Epidermal melanocyte (primary cell): ENCODE data around the gene SYNGAP1.
A peak's percentile ranks its signal among the peaks of the same experiment; 100 is the strongest.

ENCODE experiments used
- DNase-seq: peaks from one replicate; pipeline ENCODE4 v3.0.0; 2011; ENCODE audit warnings: low spot score; ENCODE audit not compliant: insufficient read length

The SYNGAP1 gene

DNA sequence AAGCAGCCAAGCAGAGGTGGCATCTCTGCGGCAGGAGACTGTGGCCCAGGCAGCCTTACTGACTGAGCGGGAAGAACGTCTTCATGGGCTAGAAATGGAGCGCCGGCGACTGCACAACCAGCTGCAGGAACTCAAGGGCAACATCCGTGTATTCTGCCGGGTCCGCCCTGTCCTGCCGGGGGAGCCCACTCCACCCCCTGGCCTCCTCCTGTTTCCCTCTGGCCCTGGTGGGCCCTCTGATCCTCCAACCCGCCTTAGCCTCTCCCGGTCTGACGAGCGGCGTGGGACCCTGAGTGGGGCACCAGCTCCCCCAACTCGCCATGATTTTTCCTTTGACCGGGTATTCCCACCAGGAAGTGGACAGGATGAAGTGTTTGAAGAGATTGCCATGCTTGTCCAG lies 15.0 kb upstream of the SYNGAP1 start:
- DNase-seq = no peak

DNA sequence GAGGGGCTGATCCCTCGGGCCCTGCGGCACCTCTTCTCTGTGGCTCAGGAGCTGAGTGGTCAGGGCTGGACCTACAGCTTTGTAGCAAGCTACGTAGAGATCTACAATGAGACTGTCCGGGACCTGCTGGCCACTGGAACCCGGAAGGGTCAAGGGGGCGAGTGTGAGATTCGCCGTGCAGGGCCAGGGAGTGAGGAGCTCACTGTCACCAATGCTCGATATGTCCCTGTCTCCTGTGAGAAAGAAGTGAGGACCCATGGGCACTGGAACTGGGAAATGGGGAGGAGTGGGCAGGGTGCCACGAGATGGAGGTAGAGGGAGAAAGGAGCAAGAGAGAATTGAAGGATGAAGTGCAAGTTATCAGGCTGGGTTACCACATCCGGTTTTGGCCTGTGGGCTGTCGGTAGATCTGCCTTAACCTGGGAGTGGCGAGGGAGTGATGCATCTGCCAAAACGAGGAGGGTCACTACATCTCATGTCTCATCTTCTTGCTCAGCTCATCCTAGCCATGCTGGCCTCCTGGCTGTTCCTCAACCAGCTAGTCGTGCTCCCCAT lies 14.4 kb upstream of the SYNGAP1 start:
- DNase-seq = no peak

DNA sequence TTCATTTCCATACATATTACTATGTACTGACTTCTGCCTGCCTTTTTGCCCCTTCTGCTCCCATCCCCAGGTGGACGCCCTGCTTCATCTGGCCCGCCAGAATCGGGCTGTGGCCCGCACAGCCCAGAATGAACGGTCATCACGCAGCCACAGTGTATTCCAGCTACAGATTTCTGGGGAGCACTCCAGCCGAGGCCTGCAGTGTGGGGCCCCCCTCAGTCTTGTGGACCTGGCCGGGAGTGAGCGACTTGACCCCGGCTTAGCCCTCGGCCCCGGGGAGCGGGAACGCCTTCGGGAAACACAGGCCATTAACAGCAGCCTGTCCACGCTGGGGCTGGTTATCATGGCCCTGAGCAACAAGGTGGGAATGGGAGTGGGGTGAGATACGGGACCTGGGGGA lies 13.7 kb upstream of the SYNGAP1 start:
- no peak for DNase-seq

DNA sequence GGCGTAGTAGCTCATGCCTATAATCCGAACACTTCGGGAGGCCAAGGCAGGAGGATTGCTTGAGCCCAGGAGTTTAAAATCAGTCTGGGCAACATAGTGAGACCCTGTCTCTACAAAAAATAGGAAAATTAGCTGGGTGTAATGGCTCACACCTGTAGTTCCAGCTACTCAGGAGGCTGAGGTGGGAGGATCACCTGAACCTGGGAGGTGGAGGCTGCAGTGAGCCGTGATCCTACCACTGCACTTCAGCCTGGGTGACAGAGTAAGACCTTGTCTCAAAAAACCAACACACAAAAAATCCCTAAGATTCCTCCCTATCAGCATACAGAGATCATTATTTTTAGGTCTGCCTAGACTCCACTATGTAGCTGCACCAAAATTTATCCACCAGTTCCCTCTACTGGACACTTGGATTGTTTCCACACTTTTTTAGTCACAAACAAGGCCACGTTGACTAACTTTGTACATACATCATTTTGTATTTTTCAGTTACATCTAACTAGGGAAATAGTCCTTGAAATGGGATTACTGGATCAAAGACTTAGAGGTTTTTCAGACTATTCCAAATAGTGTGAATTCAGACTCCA lies 12.6 kb upstream of the SYNGAP1 start:
- no peak for DNase-seq

DNA sequence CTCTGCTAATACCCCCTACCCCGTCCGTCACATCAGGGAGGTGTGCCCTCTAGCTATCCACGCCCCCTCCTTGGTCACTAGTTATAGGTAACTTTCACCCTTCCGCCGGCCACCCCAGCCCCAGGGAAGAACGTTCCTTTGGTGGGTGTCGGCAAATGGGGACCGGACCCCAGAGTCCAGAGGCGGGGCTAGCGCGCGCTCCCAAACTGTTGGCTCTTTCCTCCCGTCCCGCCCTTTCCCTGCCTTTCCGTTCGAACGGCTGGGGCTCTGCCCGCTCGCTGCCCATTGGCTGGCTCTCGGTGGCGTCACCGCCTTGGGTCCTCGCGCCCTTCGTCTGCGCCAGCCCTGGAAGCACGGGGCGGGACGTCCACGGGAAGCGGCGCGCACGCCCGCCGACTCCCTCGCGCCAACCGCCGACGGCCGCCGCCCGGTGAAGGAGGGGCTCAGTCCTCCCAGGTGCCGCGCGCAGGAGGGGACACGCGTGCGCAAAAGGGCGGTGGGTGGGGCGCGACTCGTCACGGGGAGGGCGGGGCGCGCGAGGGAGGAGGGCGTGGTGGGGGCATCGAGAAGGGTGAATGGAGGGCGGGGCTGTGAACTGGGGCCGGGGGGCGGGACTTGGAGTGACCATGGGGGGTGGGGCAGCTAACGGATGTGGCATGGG lies 9.7 kb upstream of the SYNGAP1 start:
- peak; percentile 97 for DNase-seq

DNA sequence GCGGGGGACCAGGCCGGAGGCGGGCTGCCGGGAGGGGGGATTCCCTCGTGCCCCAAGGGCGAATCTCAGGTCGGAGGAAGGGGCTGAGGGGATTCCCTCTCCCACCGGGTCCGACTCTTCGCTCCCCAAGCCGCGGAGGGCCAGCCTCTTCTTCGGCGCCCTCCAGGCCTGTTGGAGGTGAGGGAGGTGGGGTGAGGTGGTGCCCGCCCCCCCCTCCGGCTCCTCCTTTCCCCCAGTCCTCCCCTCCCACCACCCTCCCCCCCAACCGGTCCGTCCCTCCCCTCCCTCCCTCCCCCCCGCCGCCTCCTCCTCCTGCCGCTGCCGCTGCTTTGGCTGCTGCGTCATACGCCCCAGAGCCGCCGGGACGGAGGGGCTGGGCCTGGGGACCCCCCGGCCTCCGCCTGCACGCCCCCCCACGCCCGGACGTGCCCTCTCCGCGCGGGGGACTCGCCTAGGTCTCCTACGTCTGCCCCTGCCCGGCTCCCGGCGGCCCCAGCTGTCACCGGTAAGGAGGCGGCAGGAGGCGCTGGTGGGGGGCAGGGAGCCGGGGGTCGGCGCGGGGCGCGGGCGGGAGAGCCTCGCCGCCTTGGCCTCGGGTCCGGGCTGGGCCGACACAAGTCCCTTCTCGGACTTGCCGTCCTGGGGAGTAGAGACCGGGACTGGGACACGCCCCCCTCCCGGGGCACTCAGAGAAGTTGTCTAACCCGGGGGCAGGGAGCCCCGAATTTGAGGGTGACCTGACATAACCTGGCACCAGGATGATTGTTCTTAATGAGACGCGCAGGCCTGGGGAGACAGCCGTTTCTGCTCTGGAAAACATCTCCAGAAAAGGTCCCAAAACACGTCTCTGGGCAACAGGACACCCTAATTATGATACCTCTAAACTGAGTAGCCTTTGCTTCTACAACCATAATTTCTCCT lies 8.9 kb upstream of the SYNGAP1 start, which contains the start of gene PHF1:
Gene PHF1 (plus strand): TSS at position 304 of the 921 bp plus-strand sequence. CDS start 1,250 bp downstream, outside the sequence.
- peak; percentile 79 for DNase-seq

DNA sequence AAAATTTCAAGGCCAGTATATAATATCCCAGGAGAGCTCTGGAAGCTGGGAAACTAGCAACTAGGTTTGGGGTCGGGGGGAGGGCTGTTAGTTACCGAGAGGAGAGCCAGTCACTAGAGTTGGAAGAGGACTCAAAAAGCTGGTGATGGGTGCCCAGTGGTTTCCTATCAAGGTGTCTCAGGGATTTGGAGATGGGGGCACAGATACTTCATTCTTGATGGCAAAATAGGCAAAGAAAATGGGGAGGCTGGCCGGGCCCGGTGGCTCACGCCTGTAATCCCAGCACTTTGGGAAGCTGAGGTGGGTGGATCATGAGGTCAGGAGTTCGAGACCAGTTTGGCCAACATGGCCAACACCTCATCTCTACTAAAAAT lies 8.2 kb upstream of the SYNGAP1 start:
- no peak for DNase-seq

DNA sequence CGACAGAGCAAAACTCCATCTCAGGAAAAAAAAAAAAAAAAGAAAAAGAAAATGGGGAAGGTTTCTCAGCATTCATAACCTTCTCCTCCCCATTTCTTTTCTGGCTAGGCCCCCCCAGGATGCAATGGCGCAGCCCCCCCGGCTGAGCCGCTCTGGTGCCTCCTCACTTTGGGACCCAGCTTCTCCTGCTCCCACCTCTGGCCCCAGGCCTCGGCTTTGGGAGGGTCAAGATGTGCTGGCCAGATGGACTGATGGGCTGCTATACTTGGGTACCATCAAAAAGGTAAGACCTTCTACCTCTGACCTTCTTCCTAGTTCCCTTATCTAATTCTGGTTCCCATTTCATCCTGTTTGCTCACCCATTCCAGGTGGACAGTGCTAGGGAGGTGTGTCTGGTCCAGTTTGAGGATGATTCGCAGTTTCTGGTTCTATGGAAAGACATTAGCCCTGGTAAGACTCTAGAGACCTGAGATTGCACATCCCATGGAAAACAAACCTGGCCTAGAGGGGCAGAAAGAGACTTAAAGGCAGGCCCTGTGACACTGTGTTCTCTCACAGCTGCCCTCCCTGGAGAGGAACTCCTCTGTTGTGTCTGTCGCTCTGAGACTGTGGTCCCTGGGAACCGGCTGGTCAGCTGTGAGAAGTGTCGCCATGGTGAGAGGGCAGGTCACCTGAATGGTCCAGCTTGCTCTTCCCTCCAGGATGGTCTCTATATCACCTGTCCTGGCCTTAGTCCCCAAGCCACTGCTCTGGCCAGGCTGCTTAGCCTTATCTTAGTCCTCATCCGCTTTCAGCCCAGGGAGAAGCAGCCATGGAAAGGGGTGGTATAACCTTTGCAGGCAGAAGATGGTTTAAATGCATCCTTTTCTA lies 7.5 kb upstream of the SYNGAP1 start:
- DNase-seq = no peak

DNA sequence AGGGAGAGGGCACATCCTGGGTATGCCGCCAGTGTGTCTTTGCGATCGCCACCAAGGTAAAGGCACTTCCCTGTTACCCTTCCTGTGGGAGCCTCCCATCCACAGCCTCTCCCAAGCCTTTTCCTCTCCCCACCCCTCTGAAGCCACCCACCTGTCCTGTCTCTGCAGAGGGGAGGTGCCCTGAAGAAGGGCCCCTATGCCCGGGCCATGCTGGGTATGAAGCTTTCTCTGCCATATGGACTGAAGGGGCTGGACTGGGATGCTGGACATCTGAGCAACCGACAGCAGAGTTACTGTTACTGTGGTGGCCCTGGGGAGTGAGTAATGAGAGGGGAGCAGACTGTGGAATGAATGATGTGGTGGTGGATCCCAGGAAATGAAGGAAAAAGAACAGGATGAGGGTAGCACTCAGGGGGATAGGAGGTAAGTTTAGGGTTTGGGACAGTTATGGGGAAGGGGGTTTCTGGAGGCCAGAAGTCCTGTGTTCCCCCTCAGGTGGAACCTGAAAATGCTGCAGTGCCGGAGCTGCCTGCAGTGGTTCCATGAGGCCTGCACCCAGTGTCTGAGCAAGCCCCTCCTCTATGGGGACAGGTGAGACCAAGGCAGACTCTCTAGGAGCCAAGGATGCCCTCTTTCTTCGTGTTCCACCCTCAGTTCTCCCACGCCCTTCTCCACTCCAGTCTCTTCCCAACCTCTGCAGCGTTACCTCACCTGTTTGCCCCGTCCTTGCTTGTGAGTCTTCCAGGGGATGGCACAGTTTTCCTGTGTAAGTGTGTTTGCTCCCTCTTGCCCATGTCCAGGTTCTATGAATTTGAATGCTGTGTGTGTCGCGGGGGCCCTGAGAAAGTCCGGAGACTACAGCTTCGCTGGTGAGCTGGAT lies 6.4 kb upstream of the SYNGAP1 start:
- DNase-seq = no peak

DNA sequence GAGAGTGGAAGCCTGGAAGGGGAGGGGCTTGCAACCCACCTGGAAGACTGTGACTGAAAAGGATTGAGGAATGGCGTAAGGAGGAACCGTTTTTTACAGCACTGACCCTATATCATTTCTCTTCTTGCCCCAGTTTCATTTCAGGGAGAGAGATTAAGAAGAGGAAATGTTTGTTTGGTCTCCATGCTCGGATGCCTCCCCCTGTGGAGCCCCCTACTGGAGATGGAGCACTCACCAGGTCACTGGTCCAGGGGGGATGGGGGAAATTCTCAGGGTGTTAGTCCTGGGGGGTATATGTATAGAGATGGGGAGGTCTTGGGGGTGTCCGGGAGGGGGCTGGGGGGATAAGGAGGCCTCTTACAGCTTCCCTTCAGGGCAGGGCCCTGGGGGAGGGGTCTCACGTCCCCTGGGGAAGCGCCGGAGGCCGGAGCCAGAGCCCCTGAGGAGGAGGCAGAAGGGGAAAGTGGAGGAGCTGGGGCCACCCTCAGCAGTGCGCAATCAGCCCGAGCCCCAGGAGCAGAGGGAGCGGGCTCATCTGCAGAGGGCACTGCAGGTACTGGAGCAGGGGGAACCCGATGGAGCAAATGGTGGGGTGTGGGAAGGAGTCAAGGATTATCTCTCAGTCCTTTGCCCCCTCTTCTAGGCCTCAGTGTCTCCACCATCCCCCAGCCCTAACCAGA lies 5.1 kb upstream of the SYNGAP1 start:
- DNase-seq = no peak

DNA sequence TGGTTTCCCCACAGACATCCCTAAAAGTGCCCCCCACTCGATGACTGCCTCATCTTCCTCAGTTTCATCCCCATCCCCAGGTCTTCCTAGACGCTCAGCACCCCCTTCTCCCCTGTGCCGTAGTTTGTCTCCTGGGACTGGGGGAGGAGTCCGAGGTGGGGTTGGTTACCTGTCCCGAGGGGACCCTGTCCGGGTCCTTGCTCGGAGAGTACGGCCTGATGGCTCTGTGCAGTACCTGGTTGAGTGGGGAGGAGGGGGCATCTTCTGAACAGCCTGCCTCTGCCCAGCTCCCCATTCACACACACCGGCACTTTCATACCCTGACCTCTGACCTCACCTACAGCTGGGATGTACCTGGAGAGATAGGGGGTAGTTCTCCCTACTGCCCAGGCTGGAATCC lies 4.0 kb upstream of the SYNGAP1 start:
- DNase-seq = no peak

DNA sequence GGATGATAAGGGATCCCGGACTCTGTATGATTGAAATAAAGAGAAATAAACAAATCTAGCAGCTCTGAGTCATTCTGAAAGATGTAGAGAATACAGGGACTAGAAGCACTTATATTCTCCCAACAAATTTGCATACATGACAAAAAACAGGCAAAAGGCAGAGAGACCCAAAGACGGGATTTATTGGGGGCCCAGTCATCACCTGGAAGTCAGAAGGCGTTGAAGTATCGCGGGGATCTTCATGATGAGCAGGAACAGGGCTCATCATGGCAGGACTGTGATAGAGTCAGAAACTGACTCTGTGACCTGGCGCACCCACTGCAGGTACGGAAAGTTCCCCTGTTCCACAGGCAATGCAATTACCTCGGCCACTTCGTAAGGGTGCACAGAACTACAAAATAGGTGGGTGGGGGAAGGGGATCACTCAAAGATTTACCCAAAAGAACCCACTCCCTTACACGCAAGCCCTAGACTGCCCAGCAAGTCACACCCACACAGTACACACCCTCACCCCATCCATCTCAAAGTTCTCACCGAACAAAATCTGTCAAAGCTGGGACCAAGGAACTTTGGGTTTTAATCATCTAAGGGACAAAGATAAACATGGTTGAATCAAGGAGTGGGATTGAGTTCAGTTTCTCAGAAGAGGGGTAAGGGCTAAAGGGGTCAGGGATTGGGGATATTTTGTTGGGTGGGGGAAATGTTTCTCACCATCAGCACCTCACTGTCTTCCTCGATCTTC lies 3.3 kb upstream of the SYNGAP1 start:
- no peak for DNase-seq

DNA sequence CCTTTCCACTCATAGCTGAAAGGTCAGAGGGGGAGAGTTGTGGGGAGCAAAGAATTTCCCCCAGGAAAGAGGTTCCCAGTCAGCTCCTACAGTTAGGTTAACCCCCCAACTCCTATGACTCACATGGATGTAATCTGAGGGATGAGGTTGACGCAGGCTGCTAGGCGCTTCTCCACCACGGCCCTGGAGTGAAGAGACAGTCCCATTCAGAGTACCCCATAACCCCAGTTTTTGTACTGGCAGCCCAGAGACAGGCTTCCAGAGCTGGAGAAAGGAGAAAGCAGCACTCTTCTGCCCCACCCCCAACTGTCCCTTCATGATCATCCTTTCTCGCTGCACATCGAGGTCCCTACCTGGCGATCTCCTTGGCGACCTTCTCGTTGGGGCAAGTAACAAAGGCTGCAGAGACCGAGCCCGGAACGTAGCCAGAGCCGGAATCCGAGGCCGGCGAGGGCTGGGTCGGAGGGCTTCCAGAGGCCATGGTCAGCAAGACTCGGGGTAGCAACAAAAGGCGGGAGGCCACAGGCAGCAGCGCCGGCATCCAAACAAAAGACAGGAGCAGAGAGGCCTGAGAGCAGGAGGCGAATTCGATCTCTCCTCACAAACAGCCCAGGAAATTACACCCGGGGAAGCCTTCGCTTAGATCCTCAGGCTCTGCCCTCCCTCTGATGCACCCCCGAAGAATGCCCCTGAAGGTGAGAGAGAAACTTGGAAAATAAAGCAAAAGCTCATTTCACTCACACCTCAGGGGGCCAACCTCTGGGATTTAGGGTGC lies 2.5 kb upstream of the SYNGAP1 start:
- DNase-seq = no peak

DNA sequence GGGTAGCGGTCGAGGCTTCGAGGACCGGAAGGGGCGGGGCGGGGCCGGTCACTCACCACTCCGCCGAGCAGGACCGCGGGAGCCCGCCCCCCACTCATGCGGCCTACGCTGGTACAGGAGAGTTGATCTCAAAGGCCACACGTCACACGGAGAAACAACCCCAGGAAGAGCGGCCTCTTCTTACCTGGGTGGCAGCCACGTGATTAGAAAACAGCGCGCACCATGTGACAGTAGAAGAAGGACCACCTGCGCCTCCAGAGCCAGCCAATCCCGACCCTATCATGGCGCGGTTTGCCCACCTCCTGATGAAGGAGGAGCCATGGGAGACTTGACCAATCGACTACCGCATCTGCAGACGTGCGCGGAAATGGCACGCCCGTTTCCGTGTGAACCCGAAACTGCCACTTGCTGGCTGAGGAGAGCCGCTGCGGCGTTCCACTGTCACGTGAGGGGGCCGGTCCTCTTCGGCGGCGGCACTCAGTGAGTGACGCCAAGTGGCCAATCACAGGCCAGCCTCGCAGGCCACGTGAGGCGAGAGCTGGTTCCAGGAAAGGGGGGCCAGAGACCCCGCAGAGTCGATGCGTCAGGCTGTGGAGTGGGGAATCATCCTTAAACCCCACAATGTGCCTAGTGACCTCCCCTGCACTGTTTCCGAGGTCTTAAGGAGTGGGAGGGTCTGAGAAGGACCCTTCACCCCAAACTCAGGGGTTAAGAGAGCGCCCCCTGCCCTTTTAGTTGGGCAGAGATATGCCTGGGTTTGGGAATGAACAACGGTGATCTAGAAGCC lies 1.8 kb upstream of the SYNGAP1 start, which contains the start of gene CUTA:
Gene CUTA (minus strand): TSS at position 205 of the 787 bp plus-strand sequence. CDS start 107 bp downstream, at position 98.
- DNase-seq = peak; percentile 95

DNA sequence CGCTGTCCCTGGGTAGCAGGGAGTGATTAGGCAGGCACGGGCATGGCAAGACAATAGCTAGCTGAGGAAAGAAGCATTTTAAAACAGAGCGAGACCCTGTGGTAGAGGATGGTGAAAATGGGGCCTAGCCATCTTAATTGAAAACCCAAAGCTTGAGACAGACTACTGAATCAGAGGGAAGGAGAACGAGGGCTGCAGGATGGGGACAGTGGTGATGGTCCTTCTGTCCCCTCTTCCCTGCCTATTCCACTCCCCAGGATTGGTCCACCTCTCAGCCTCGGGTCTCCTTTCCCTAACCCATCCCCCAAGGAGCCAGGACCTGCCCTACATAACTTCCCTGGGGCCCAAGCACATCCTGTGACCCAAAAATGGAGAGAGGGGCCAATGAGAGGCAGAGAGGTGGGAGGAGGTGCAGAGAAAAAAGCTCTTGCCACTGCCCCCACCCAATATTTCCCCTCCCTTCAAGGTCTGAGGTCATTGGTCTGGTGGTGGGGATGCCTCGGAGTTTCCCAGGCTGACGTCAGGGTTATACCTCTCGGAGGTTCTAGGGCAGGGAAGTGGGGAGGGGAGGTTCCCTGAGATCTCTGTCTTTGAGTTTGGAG lies 1.1 kb upstream of the SYNGAP1 start:
- DNase-seq = no peak

DNA sequence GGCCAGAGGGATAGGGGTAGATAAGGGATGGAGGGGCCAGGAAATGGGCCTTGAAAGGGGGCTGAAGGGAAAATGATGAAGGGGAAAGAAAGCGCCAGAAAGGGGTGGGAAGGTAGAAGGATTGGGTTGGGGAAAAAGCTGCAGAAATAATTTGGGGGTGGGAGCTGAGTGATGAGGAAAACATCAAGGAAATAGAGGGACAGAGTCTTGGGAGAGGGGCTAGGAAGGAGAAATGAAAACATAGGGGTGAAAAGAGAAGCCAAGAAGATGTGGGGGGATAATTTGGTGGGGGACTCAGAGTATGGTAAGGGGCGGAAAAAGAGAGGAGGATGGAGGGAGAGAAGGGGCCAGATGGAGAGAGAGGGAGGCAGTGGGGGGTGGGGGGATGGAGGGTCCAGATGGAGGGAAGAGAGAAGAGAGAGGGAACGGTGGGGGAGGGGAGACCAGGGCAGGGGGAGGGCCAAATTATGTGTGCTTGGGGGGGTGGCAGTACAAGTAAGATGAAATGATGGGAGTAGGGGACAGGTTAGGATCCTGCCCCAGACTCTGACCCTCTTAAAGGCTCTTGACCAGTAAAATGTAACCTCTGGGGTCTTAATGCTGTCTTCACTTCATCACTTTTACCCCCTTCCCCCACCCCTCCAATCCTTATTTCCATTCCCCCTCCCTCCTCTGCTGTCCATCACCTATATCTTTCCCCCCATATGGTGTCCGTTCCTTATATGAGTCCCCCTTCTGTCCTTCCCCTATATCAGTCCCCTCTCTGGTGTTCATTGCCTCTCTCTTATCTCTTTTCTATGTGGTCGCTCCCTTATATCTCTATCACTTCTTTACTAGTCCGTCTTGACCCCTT lies 852 bp downstream of the SYNGAP1 start:
- DNase-seq = no peak
